Measurements from ENCODE around the gene SYNPO.

Gene SYNPO

GRCh38 chr5:150640311-150641005 is at the start of gene SYNPO:
SYNPO (plus strand) TSS chr5:150640660; CDS start chr5:150648276, 7,616 bp downstream.
- DNase-seq, result no peak

GRCh38 chr5:150590979-150591695 is 49.3 kb upstream of the SYNPO start:
- no peak for DNase-seq

- no peak for DNase-seq
Measured at GRCh38 chr5:150593593-150593992, 46.9 kb upstream of the SYNPO start.

- DNase-seq, result no peak
Measured at GRCh38 chr5:150593996-150594395, 46.5 kb upstream of the SYNPO start.

- no peak for DNase-seq
Measured at GRCh38 chr5:150595466-150596031, 44.9 kb upstream of the SYNPO start.

GRCh38 chr5:150596313-150596712 is 44.1 kb upstream of the SYNPO start:
- DNase-seq, result no peak

- DNase-seq, result no peak
Measured at GRCh38 chr5:150596826-150597225, 43.6 kb upstream of the SYNPO start.

- no peak for DNase-seq
Measured at GRCh38 chr5:150598006-150598405, 42.5 kb upstream of the SYNPO start.

- DNase-seq, result no peak
Measured at GRCh38 chr5:150598821-150599273, 41.6 kb upstream of the SYNPO start.

- DNase-seq, result no peak
Measured at GRCh38 chr5:150599281-150599680, 41.2 kb upstream of the SYNPO start.

- no peak for DNase-seq
Measured at GRCh38 chr5:150599917-150600511, 40.4 kb upstream of the SYNPO start.

- DNase-seq, result no peak
Measured at GRCh38 chr5:150600616-150601490, 39.6 kb upstream of the SYNPO start.

GRCh38 chr5:150601491-150602345 is 38.7 kb upstream of the SYNPO start:
- no peak for DNase-seq

GRCh38 chr5:150603052-150603451 is 37.4 kb upstream of the SYNPO start:
- DNase-seq, result no peak

- DNase-seq, result no peak
Measured at GRCh38 chr5:150603491-150603890, 37.0 kb upstream of the SYNPO start.

- DNase-seq, result no peak
Measured at GRCh38 chr5:150604010-150604409, 36.5 kb upstream of the SYNPO start.

GRCh38 chr5:150604894-150605440 is 35.5 kb upstream of the SYNPO start:
- no peak for DNase-seq

- DNase-seq, result no peak
Measured at GRCh38 chr5:150605546-150605945, 34.9 kb upstream of the SYNPO start.

- no peak for DNase-seq
Measured at GRCh38 chr5:150606476-150606875, 34.0 kb upstream of the SYNPO start.

GRCh38 chr5:150607105-150607504 is 33.4 kb upstream of the SYNPO start:
- no peak for DNase-seq

GRCh38 chr5:150607991-150608390 is 32.5 kb upstream of the SYNPO start:
- DNase-seq, result no peak

Measured in stimulated activated CD4-positive, alpha-beta T cell treated with anti-CD3 and anti-CD28 coated beads, Interleukin-1b, Interleukin-23, amount 100 ng/mL, for 48 hours (primary cell).